Left lung (tissue), 10 donors: ENCODE measurements around the gene ANK3. TPM values are rescaled to one million over a fixed set of nuclear protein-coding genes. Genes with fewer than 3 reads are reported as not detected.
A peak's percentile ranks its signal among the peaks of the same experiment; 100 is the strongest.

Experiments
- ATAC-seq: fragments of 200-7000 bp; cut with Tn5 transposase; one replicate; pipeline ENCODE4 v1.9.1; 2020; ENCODE audit warnings: moderate library complexity
- DNase-seq, 4 donors: peaks; one replicate each; pipeline ENCODE4 v3.0.0-alpha.2; 2013 to 2020
- H3K27ac ChIP-seq, 2 donors: fragments of 200-600 bp; sonication (generic) in 1 of 2; one replicate each; pipeline versions ENCODE4 v1.5.0 to v1.8.0; 2020 to 2021
- H3K27me3 ChIP-seq, 2 donors: fragments of 200-600 bp; sonication (generic) in 1 of 2; one replicate each; pipeline versions ENCODE4 v1.5.0 to v1.8.0; 2020 to 2021
- H3K36me3 ChIP-seq, 2 donors: fragments of 200-600 bp; sonication (generic) in 1 of 2; one replicate each; pipeline versions ENCODE4 v1.5.0 to v1.8.0; 2020 to 2021
- H3K4me1 ChIP-seq, 2 donors: fragments of 200-600 bp; one replicate each; pipeline ENCODE4 v1.8.0; 2021
- H3K4me3 ChIP-seq, 2 donors: fragments of 200-600 bp; sonication (generic) in 1 of 2; one replicate each; pipeline versions ENCODE4 v1.5.0 to v1.8.0; 2020 to 2021; ENCODE audit warnings: mild to moderate bottlenecking in 1 of 2
- H3K9me3 ChIP-seq, 2 donors: fragments of 200-600 bp; sonication (generic) in 1 of 2; one replicate each; pipeline versions ENCODE4 v1.5.0 to v1.8.0; 2020 to 2021
- intact Hi-C, 2 donors: fragments of 100-400 bp; cut with DNase I; formaldehyde crosslinking; loops; one replicate each; pipeline versions ENCODE4 v1.11.2 to v1.14.2; 2022
- polyA plus RNA-seq, 6 donors: library from polyadenylated mRNA; unstranded; fragments of 120-200 nt; gene quantifications; one replicate each; pipeline ENCODE4 v1.2.1, GENCODE V29; 2013; ENCODE audit not compliant: insufficient read length in 6 of 6
- total RNA-seq, 2 donors: library from RNA; stranded (reverse); fragmentation: NEBNext Ultra II Directional; extraction: Animal tissue kit (Norgen Biotek cat#: 25700); gene quantifications; one replicate each; pipeline ENCODE4 v1.2.1, GENCODE V29; 2021
- TF ChIP-seq, protein P1 (sequence below), 2 donors: fragments of 200-600 bp; sonication (generic) in 1 of 2; IDR thresholded peaks; one replicate each; pipeline versions ENCODE4 v1.5.0 to v1.8.0; 2021; ENCODE audit warnings: antibody characterized with exemption in 2 of 2
- donor health status: DM: no; HTN: yes; CAD: no.
- donor health status: DM: no; HTN: no; CAD: no.

ANK3 gene
- total and polyA plus RNA-seq, 8 donors: 22.1 to 74.1 (median 35.1) TPM

DNA sequence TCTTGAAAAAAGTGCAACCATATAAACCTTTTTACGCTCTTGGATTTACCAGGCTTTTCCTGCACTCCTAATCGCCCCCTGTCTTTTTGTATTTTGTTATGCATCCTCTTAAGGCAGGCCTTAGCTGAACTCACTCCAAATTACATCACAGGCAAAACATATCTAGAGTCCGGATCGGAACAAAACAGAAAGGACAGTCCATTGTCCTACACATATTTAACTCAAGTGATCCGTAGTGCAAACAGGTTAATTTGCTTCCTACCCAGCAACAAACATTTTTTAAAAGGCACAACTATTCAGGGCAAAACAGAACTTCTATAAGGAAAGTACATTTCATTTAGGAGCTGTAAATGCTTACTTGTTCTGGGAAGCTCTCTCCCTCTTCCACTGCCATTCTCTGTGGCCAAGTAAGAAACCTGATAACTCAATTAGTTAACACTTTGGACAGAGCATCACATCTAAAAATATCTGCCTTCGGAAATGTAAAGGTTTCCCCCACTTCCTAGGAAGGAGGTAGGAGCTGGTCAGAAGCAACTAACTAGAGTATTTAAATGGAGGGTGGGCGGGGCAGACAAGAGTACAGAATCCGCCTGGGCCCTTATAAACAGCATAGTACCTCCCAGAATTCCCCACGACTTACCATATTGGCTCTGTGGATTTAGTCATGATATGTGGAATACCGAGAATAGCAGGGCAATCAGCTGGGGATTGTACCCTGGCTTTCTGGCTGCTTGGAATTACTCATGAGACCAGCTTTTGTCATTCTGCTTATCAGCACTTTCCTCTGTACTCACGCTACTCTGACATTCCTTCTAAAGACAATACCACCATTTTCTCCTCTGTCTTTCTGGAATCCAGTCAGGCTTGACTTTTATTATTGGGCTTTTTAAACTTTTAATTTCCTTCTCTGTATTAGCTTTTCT is 89.5 kb downstream of the ANK3 start:
- DNase-seq (no peak), ATAC-seq (peak; percentile 57)
- no peaks in the 10 kb centered on the region for H3K36me3 ChIP-seq
- H3K27ac ChIP-seq: peak overlapping the region in 1 of 2 donors; percentile 41
- no peak overlapping the region for H3K4me3 ChIP-seq
- H3K9me3 ChIP-seq: no peaks in the 10 kb centered on the region
- intact Hi-C loops: no loop called here
- H3K27me3 ChIP-seq: no peaks in the 10 kb centered on the region
- TF ChIP-seq, protein P1, sequence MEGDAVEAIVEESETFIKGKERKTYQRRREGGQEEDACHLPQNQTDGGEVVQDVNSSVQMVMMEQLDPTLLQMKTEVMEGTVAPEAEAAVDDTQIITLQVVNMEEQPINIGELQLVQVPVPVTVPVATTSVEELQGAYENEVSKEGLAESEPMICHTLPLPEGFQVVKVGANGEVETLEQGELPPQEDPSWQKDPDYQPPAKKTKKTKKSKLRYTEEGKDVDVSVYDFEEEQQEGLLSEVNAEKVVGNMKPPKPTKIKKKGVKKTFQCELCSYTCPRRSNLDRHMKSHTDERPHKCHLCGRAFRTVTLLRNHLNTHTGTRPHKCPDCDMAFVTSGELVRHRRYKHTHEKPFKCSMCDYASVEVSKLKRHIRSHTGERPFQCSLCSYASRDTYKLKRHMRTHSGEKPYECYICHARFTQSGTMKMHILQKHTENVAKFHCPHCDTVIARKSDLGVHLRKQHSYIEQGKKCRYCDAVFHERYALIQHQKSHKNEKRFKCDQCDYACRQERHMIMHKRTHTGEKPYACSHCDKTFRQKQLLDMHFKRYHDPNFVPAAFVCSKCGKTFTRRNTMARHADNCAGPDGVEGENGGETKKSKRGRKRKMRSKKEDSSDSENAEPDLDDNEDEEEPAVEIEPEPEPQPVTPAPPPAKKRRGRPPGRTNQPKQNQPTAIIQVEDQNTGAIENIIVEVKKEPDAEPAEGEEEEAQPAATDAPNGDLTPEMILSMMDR (IDR thresholded peaks at IDR 0.05): no peak
- no peaks in the 10 kb centered on the region for H3K4me1 ChIP-seq

DNA sequence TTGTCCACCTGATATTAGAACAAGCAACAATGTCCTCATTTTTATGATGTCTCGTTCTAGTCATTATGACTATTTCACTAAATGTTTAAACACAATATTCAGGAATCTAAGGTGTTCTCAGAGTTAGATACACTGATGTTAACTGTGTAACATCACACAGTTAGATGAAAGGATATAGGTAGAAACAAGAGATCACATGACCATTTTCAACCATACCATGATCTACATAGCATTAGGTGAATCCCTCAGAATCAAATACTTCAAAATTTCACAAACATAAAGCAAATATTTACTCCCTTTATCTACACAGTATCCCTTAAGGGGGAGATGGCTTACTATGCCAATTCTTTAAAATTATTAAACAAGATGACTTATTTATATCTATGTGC is 90.3 kb downstream of the ANK3 start:
- no peak for ATAC-seq
- no peaks in the 10 kb centered on the region for H3K4me1 ChIP-seq
- intact Hi-C loops: no loop called here

DNA sequence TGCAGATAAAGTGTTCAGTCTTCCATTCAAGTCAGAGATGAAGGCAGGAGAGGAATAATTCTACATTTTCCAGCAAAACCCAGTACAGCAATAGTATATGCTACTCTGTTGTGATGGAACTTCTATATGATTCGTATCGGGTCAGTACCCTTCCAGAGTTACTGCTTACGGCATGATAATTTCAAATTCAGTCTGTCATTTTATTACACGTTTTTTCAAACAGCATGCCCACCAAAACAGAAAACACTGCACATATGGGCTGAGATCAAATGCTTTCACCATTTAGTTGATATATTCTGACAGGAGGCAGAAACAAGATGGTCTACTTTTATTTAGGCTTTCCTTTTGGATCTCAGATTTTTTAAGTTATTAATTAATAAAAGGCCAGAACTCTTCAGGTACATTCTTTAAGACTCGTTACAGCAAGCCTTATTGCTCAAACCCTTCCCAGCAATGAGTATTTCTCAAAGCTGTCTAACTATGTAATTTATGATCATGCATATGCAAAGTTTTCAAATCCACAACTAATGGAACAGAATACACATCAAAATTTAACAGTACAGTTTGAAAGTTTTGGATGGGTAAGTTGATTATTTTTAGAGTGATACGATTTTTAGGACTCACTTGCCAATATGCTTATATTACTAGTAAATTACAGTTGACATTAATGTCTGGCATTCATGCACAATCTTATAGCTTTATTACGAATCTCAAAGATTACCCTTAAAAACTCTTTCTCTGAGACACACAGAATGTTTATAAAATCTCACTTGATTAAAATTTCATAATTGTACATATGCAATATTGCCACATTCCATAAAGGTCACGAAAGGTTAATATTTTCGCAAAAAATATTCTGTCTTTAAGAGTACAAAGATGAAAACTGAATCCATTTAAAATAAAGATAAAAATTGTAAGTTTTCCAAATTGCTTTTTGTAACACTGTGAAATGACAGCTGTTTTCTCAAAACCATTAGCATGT is 91.0 kb downstream of the ANK3 start:
- no peaks in the 10 kb centered on the region for H3K9me3 ChIP-seq
- no peaks in the 10 kb centered on the region for H3K36me3 ChIP-seq
- no peak overlapping the region for H3K4me3 ChIP-seq
- peaks cover 0 to 5% of the 10 kb centered on the region in 2 donors for H3K4me1 ChIP-seq
- DNase-seq (no peak), ATAC-seq (no peak)
- TF ChIP-seq, protein P1 (IDR thresholded peaks at IDR 0.05): no peak
- H3K27me3 ChIP-seq: no peaks in the 10 kb centered on the region
- no peak overlapping the region for H3K27ac ChIP-seq
- intact Hi-C loops: no loop called here

More for the DNA sequence above, 90.3 kb downstream of the ANK3 start:
- H3K36me3 ChIP-seq: no peaks in the 10 kb centered on the region
- H3K4me3 ChIP-seq: no peak overlapping the region
- no peak for DNase-seq
- TF ChIP-seq, protein P1 (IDR thresholded peaks at IDR 0.05): no peak
- H3K27me3 ChIP-seq: no peaks in the 10 kb centered on the region
- H3K9me3 ChIP-seq: no peaks in the 10 kb centered on the region
- H3K27ac ChIP-seq: no peak overlapping the region

GRCh38 chr10:60296073-60296472 is 93.6 kb downstream of the ANK3 start:
- DNase-seq (no peak), ATAC-seq (no peak)
- Histone ChIP-seq H3K36me3 (no peaks in the 10 kb centered on the region), H3K27ac (no peak overlapping the region), H3K9me3 (no peaks in the 10 kb centered on the region), H3K27me3 (no peaks in the 10 kb centered on the region), H3K4me1 (peaks cover 0 to 5% of the 10 kb centered on the region in 2 donors), H3K4me3 (no peak overlapping the region)
- TF ChIP-seq, protein P1 (IDR thresholded peaks at IDR 0.05): no peak
- intact Hi-C loops: no loop called here
